Measurements from ENCODE around the gene LMX1A.

LMX1A gene

GRCh38 chr1:165217958-165218357 lies 138.6 kb downstream of the LMX1A start:
- Histone ChIP-seq H3K27ac (ENCODE audit: low read depth, low read length) (no peak overlapping the region), H3K4me3 (ENCODE audit: low read depth in 1 of 5, low read length in 5 of 5) (no peak overlapping the region), H3K4me1 (ENCODE audit: control insufficient read depth in 5 of 5, insufficient read depth in 5 of 5, low read length in 5 of 5) (peaks cover 0 to 12% (median 6%) of the 10 kb centered on the region in 5 donors)

GRCh38 chr1:165216254-165216653 lies 140.3 kb downstream of the LMX1A start:
- Histone ChIP-seq H3K9me3 (ENCODE audit: control insufficient read depth in 5 of 5, low read length in 5 of 5) (no peaks in the 10 kb centered on the region), H3K4me1 (ENCODE audit: control insufficient read depth in 5 of 5, insufficient read depth in 5 of 5, low read length in 5 of 5) (peaks cover 0 to 6% (median 1%) of the 10 kb centered on the region in 5 donors), H3K27me3 (ENCODE audit: control insufficient read depth in 5 of 5, insufficient read depth in 4 of 5, low read length in 5 of 5) (no peaks in the 10 kb centered on the region), H3K27ac (ENCODE audit: low read depth, low read length) (no peak overlapping the region), H3K9ac (ENCODE audit: low read length in 5 of 5) (no peak overlapping the region), H3K36me3 (ENCODE audit: control insufficient read depth in 5 of 5, insufficient read depth in 5 of 5, low read length in 5 of 5) (peaks cover 0 to 2% (median 0%) of the 10 kb centered on the region in 5 donors), H3K4me3 (ENCODE audit: low read depth in 1 of 5, low read length in 5 of 5) (no peak overlapping the region)

More at GRCh38 chr1:165217958-165218357, 138.6 kb downstream of the LMX1A start:
- no peaks in the 10 kb centered on the region for H3K9me3 ChIP-seq (ENCODE audit: control insufficient read depth in 5 of 5, low read length in 5 of 5)
- no peak overlapping the region for H3K9ac ChIP-seq (ENCODE audit: low read length in 5 of 5)
- H3K36me3 ChIP-seq (ENCODE audit: control insufficient read depth in 5 of 5, insufficient read depth in 5 of 5, low read length in 5 of 5) = peaks cover 0 to 2% (median 0%) of the 10 kb centered on the region in 5 donors
- no peaks in the 10 kb centered on the region for H3K27me3 ChIP-seq (ENCODE audit: control insufficient read depth in 5 of 5, insufficient read depth in 4 of 5, low read length in 5 of 5)

GRCh38 chr1:165215676-165216075 lies 140.8 kb downstream of the LMX1A start:
- Histone ChIP-seq H3K27me3 (ENCODE audit: control insufficient read depth in 5 of 5, insufficient read depth in 4 of 5, low read length in 5 of 5) (no peaks in the 10 kb centered on the region), H3K4me3 (ENCODE audit: low read depth in 1 of 5, low read length in 5 of 5) (no peak overlapping the region), H3K9me3 (ENCODE audit: control insufficient read depth in 5 of 5, low read length in 5 of 5) (no peaks in the 10 kb centered on the region), H3K27ac (ENCODE audit: low read depth, low read length) (no peak overlapping the region), H3K9ac (ENCODE audit: low read length in 5 of 5) (no peak overlapping the region), H3K4me1 (ENCODE audit: control insufficient read depth in 5 of 5, insufficient read depth in 5 of 5, low read length in 5 of 5) (peaks cover 0 to 6% (median 0%) of the 10 kb centered on the region in 5 donors), H3K36me3 (ENCODE audit: control insufficient read depth in 5 of 5, insufficient read depth in 5 of 5, low read length in 5 of 5) (peaks cover 0 to 2% (median 0%) of the 10 kb centered on the region in 5 donors)

GRCh38 chr1:165212229-165212628 lies 144.3 kb downstream of the LMX1A start:
- Histone ChIP-seq H3K4me3 (ENCODE audit: low read depth in 1 of 5, low read length in 5 of 5) (no peak overlapping the region), H3K27ac (ENCODE audit: low read depth, low read length) (no peak overlapping the region), H3K9ac (ENCODE audit: low read length in 5 of 5) (no peak overlapping the region), H3K9me3 (ENCODE audit: control insufficient read depth in 5 of 5, low read length in 5 of 5) (no peaks in the 10 kb centered on the region), H3K36me3 (ENCODE audit: control insufficient read depth in 5 of 5, insufficient read depth in 5 of 5, low read length in 5 of 5) (peaks cover 0 to 2% (median 0%) of the 10 kb centered on the region in 5 donors), H3K4me1 (ENCODE audit: control insufficient read depth in 5 of 5, insufficient read depth in 5 of 5, low read length in 5 of 5) (no peaks in the 10 kb centered on the region), H3K27me3 (ENCODE audit: control insufficient read depth in 5 of 5, insufficient read depth in 4 of 5, low read length in 5 of 5) (no peaks in the 10 kb centered on the region)

GRCh38 chr1:165207853-165208515 lies 148.5 kb downstream of the LMX1A start:
- Histone ChIP-seq H3K9me3 (ENCODE audit: control insufficient read depth in 5 of 5, low read length in 5 of 5) (no peaks in the 10 kb centered on the region), H3K9ac (ENCODE audit: low read length in 5 of 5) (no peak overlapping the region), H3K27ac (ENCODE audit: low read depth, low read length) (no peak overlapping the region), H3K4me1 (ENCODE audit: control insufficient read depth in 5 of 5, insufficient read depth in 5 of 5, low read length in 5 of 5) (no peaks in the 10 kb centered on the region), H3K27me3 (ENCODE audit: control insufficient read depth in 5 of 5, insufficient read depth in 4 of 5, low read length in 5 of 5) (no peaks in the 10 kb centered on the region), H3K4me3 (ENCODE audit: low read depth in 1 of 5, low read length in 5 of 5) (no peak overlapping the region), H3K36me3 (ENCODE audit: control insufficient read depth in 5 of 5, insufficient read depth in 5 of 5, low read length in 5 of 5) (peaks cover 0 to 3% (median 0%) of the 10 kb centered on the region in 5 donors)

- no peak overlapping the region for H3K27ac ChIP-seq (ENCODE audit: low read depth, low read length)
- H3K36me3 ChIP-seq (ENCODE audit: control insufficient read depth in 5 of 5, insufficient read depth in 5 of 5, low read length in 5 of 5) = peaks cover 0 to 5% (median 0%) of the 10 kb centered on the region in 5 donors
- H3K4me1 ChIP-seq (ENCODE audit: control insufficient read depth in 5 of 5, insufficient read depth in 5 of 5, low read length in 5 of 5) = no peaks in the 10 kb centered on the region
- no peaks in the 10 kb centered on the region for H3K9me3 ChIP-seq (ENCODE audit: control insufficient read depth in 5 of 5, low read length in 5 of 5)
- H3K27me3 ChIP-seq (ENCODE audit: control insufficient read depth in 5 of 5, insufficient read depth in 4 of 5, low read length in 5 of 5) = no peaks in the 10 kb centered on the region
- no peak overlapping the region for H3K4me3 ChIP-seq (ENCODE audit: low read depth in 1 of 5, low read length in 5 of 5)
- no peak overlapping the region for H3K9ac ChIP-seq (ENCODE audit: low read length in 5 of 5)
Observed at GRCh38 chr1:165205145-165205544, 151.4 kb downstream of the LMX1A start.

GRCh38 chr1:165204548-165204947 lies 152.0 kb downstream of the LMX1A start:
- Histone ChIP-seq H3K4me1 (ENCODE audit: control insufficient read depth in 5 of 5, insufficient read depth in 5 of 5, low read length in 5 of 5) (no peaks in the 10 kb centered on the region), H3K36me3 (ENCODE audit: control insufficient read depth in 5 of 5, insufficient read depth in 5 of 5, low read length in 5 of 5) (peaks cover 0 to 5% (median 0%) of the 10 kb centered on the region in 5 donors)

GRCh38 chr1:165191087-165191486 lies 165.4 kb downstream of the LMX1A start:
- Histone ChIP-seq H3K36me3 (ENCODE audit: control insufficient read depth in 5 of 5, insufficient read depth in 5 of 5, low read length in 5 of 5) (no peaks in the 10 kb centered on the region), H3K9me3 (ENCODE audit: control insufficient read depth in 5 of 5, low read length in 5 of 5) (no peaks in the 10 kb centered on the region), H3K4me1 (ENCODE audit: control insufficient read depth in 5 of 5, insufficient read depth in 5 of 5, low read length in 5 of 5) (no peaks in the 10 kb centered on the region), H3K27me3 (ENCODE audit: control insufficient read depth in 5 of 5, insufficient read depth in 4 of 5, low read length in 5 of 5) (no peaks in the 10 kb centered on the region), H3K27ac (ENCODE audit: low read depth, low read length) (no peak overlapping the region), H3K4me3 (ENCODE audit: low read depth in 1 of 5, low read length in 5 of 5) (no peak overlapping the region), H3K9ac (ENCODE audit: low read length in 5 of 5) (no peak overlapping the region)

More at GRCh38 chr1:165204548-165204947, 152.0 kb downstream of the LMX1A start:
- Histone ChIP-seq H3K27me3 (ENCODE audit: control insufficient read depth in 5 of 5, insufficient read depth in 4 of 5, low read length in 5 of 5) (no peaks in the 10 kb centered on the region), H3K9me3 (ENCODE audit: control insufficient read depth in 5 of 5, low read length in 5 of 5) (no peaks in the 10 kb centered on the region), H3K4me3 (ENCODE audit: low read depth in 1 of 5, low read length in 5 of 5) (no peak overlapping the region), H3K27ac (ENCODE audit: low read depth, low read length) (no peak overlapping the region), H3K9ac (ENCODE audit: low read length in 5 of 5) (no peak overlapping the region)

GRCh38 chr1:165189913-165190312 lies 166.6 kb downstream of the LMX1A start:
- H3K36me3 ChIP-seq (ENCODE audit: control insufficient read depth in 5 of 5, insufficient read depth in 5 of 5, low read length in 5 of 5) = no peaks in the 10 kb centered on the region
- no peaks in the 10 kb centered on the region for H3K4me1 ChIP-seq (ENCODE audit: control insufficient read depth in 5 of 5, insufficient read depth in 5 of 5, low read length in 5 of 5)
- no peak overlapping the region for H3K27ac ChIP-seq (ENCODE audit: low read depth, low read length)
- H3K27me3 ChIP-seq (ENCODE audit: control insufficient read depth in 5 of 5, insufficient read depth in 4 of 5, low read length in 5 of 5) = no peaks in the 10 kb centered on the region
- no peaks in the 10 kb centered on the region for H3K9me3 ChIP-seq (ENCODE audit: control insufficient read depth in 5 of 5, low read length in 5 of 5)
- H3K4me3 ChIP-seq (ENCODE audit: low read depth in 1 of 5, low read length in 5 of 5) = no peak overlapping the region
- H3K9ac ChIP-seq (ENCODE audit: low read length in 5 of 5) = no peak overlapping the region

GRCh38 chr1:165189011-165189410 lies 167.5 kb downstream of the LMX1A start:
- Histone ChIP-seq H3K4me1 (ENCODE audit: control insufficient read depth in 5 of 5, insufficient read depth in 5 of 5, low read length in 5 of 5) (no peaks in the 10 kb centered on the region), H3K36me3 (ENCODE audit: control insufficient read depth in 5 of 5, insufficient read depth in 5 of 5, low read length in 5 of 5) (no peaks in the 10 kb centered on the region), H3K9ac (ENCODE audit: low read length in 5 of 5) (no peak overlapping the region), H3K27me3 (ENCODE audit: control insufficient read depth in 5 of 5, insufficient read depth in 4 of 5, low read length in 5 of 5) (no peaks in the 10 kb centered on the region), H3K27ac (ENCODE audit: low read depth, low read length) (no peak overlapping the region), H3K9me3 (ENCODE audit: control insufficient read depth in 5 of 5, low read length in 5 of 5) (peaks cover 0 to 2% (median 0%) of the 10 kb centered on the region in 5 donors), H3K4me3 (ENCODE audit: low read depth in 1 of 5, low read length in 5 of 5) (no peak overlapping the region)
